ENCODE results near the gene OTOS. TPM values are rescaled to one million over a fixed set of nuclear protein-coding genes. Genes with fewer than 3 reads are reported as not detected.

Gene OTOS
- total and polyA plus RNA-seq, 2 of the 13 experiments (the other 11 are each of a cell fraction or from before 2014, with no cell fraction given), result not detected

DNA sequence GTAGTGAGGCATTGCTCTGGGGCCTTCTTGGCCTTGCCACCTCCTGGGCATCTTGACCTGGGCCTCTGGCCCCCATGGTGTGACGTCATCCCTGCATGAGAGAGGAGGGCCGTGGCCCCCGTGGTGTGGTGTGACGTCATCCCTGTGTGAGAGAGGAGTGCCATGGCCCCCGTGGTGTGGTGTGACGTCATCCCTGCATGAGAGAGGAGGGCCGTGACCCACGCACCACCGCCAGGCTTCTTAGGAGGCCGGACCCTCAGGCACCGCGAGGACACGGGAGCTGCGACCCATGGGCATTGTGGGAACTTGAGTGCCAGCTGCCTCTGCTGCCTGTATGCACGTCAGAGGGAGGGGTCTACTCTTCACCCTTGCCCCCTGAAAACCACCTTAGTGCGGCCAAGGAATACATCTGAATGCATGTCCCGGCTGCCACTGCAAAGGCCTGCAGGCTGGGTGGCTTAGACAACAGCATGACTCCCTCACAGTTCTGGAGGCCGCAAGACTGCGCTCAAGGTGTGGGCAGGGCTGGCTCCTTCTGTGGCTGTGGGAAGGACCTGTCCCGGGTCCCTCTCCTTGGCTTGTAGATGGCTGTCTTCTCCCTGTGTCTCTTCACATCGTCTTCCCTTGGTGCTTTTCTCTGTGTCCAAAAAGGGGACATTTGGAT lies 20.8 kb upstream of the OTOS start:
- intact Hi-C loops (cut with micrococcal nuclease; ENCODE audit: unreplicated experiment) (no loop called here), in situ Hi-C loops (cut with HindIII; ENCODE audit: extremely low pct_ligation_motif_present, low pct_unique_long_range_greater_than_20kb) (no loop called here)
- Histone ChIP-seq H4K20me1 (ENCODE audit: insufficient read depth, low read length) (no peaks in the 10 kb centered on the region; the same call in 1 of the 2 replicates), H3K4me1 (ENCODE audit: insufficient read depth, low read length) (no peaks in the 10 kb centered on the region), H3K27ac (ENCODE audit: extremely low read length, insufficient read depth, low read length) (no peak overlapping the region), H3K79me2 (ENCODE audit: insufficient read depth, low read length) (no peaks in the 10 kb centered on the region), H3K9me3 (ENCODE audit: low read length) (no peaks in the 10 kb centered on the region), H3K36me3 (replicated peaks in 1 of 2; ENCODE audit: control insufficient read depth in 1 of 2, insufficient read depth in 2 of 2, low read length in 2 of 2) (no peaks in the 10 kb centered on the region), H3K4me2 (ENCODE audit: low read depth, low read length) (no peak overlapping the region), H3K27me3 (ENCODE audit: control insufficient read depth in 1 of 2, insufficient read depth in 2 of 2, low read length in 2 of 2) (peaks cover 2 to 40% of the 10 kb centered on the region in 2 experiments; a peak in 3 of 5 replicates), H3K4me3 (replicated peaks in 1 of 3; ENCODE audit: insufficient read depth in 1 of 3, low read depth in 2 of 3, low read length in 3 of 3) (no peak overlapping the region), H2AFZ (ENCODE audit: low read length) (no peak overlapping the region), H3K9ac (ENCODE audit: insufficient read depth, low read depth, low read length) (no peak overlapping the region)
- DNase-seq (ENCODE audit: low spot score) (no peak), ATAC-seq (no peak), FAIRE-seq (no peak)
- ChIA-PET CTCF (ENCODE audit: low intra/inter-chr PET ratio, low total read pairs) (no interaction called here), POLR2A (no interaction called here)
- TF ChIP-seq ZNF788 (CRISPR knock-in tag; IDR thresholded peaks at IDR 0.05; ENCODE audit: borderline replicate concordance), result no peak
- TF ChIP-seq ATF7 (IDR thresholded peaks at IDR 0.05), result peak; percentile 100
- TF ChIP-seq ATF7 (CRISPR knock-in tag; IDR thresholded peaks at IDR 0.05), result no peak
- TF ChIP-seq, protein P1, sequence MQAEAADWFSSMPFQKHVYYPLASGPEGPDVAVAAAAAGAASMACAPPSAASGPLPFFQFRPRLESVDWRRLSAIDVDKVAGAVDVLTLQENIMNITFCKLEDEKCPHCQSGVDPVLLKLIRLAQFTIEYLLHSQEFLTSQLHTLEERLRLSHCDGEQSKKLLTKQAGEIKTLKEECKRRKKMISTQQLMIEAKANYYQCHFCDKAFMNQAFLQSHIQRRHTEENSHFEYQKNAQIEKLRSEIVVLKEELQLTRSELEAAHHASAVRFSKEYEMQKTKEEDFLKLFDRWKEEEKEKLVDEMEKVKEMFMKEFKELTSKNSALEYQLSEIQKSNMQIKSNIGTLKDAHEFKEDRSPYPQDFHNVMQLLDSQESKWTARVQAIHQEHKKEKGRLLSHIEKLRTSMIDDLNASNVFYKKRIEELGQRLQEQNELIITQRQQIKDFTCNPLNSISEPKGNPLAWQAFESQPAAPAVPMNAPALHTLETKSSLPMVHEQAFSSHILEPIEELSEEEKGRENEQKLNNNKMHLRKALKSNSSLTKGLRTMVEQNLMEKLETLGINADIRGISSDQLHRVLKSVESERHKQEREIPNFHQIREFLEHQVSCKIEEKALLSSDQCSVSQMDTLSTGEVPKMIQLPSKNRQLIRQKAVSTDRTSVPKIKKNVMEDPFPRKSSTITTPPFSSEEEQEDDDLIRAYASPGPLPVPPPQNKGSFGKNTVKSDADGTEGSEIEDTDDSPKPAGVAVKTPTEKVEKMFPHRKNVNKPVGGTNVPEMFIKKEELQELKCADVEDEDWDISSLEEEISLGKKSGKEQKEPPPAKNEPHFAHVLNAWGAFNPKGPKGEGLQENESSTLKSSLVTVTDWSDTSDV (CRISPR knock-in tag; IDR thresholded peaks at IDR 0.05), result 0 out of 2 replicates have a peak, but pooled peaks have one; percentile 43
- no peak for TF ChIP-seq ZNF446 (CRISPR knock-in tag; IDR thresholded peaks at IDR 0.05)
- no peak for TF ChIP-seq ZNF552 (CRISPR knock-in tag; IDR thresholded peaks at IDR 0.05; ENCODE audit: borderline replicate concordance)
- TF ChIP-seq ZMYM2 (CRISPR knock-in tag; IDR thresholded peaks at IDR 0.05), result no peak
- TF ChIP-seq CREB1 (IDR thresholded peaks at IDR 0.05), result peak; percentile 99
- no peak for TF ChIP-seq CREB1 (CRISPR knock-in tag; IDR thresholded peaks at IDR 0.05)
- TF ChIP-seq PLRG1 (conservative IDR thresholded peaks at IDR 0.05), result no peak
- no TSS peak for BruUV-seq (replicated peaks)
- 22% methylated on average over 9 of the region's 21 CpGs for WGBS (ENCODE audit: low lambda C conversion rate)
